Panc1 (cell line): ENCODE data around the gene DIAPH1.

Experiments used
- POLR2AphosphoS5 ChIP-seq: IDR thresholded peaks from 2 replicates; pipeline ENCODE4 v1.6.1; 2012; ENCODE audit warnings: mild to moderate bottlenecking, low read depth, low read length, moderate library complexity
- SIN3A ChIP-seq: IDR thresholded peaks from 2 replicates; pipeline ENCODE4 v1.6.1; 2012; ENCODE audit warnings: low read depth, mild to moderate bottlenecking, low read length, moderate library complexity, borderline replicate concordance; ENCODE audit not compliant: insufficient read depth
- TCF7L2 ChIP-seq: IDR thresholded peaks from 2 replicates; pipeline ENCODE4 v1.6.1; 2011; ENCODE audit warnings: mild to moderate bottlenecking, low read depth, low read length, inconsistent platforms
- TF ChIP-seq, protein P1 (sequence below): fragments of 450-650 bp; IDR thresholded peaks from 2 replicates; pipeline ENCODE4 v1.5.1; 2017; ENCODE audit warnings: mild to moderate bottlenecking
- TF ChIP-seq, protein P2 (sequence below), 2 experiments: IDR thresholded peaks; 2 replicates each; pipeline ENCODE4 v1.6.1; 2011 to 2012; ENCODE audit warnings: low read depth in 2 of 2, control low read depth in 1 of 2, low read length in 1 of 2, mild to moderate bottlenecking in 1 of 2, moderate library complexity in 1 of 2; ENCODE audit not compliant: insufficient read depth in 1 of 2

DNA sequence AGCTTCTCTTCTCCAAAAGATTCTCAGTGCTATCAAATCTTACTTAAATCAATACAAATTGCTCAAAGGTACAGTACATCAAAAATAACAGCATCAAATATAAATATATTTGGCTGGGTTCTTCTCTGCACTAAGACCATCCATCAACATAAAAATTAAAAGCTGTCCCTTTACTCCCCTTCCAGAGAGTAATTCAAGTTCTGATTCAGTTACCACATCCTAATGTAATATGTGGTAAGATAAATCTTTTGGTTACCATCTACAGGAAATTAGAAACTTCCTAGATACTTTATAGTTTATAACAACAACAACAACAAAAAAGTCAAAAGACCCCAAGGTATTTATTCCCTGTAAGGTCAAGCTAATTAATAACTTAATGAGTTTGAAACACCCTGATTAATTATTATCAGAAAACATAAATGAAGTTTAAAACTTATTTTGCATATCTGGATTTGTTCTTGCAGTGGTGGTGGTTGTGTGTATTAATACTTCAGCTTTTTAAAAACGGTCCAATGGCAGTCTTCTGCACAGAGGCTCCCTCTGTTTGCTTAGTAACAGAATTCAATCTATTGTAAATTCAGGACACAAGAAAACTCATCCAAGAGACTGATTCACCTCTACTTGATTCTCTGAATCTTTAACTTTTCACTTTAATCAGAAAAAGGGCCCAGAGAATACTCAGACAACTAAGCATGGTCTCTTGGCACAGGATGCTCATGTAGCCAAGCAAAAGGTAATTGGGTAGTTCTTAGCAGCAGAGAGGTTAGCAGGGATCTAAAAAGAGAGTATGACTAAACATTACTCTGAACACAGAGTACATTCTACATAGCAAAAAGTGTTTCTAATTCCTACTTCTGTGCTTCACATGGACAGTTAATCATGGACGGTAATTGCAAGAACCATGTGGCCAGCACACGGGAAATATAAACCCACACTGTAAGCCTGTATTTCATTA, 20.1 kb downstream of the DIAPH1 start:
- TF ChIP-seq, protein P1, sequence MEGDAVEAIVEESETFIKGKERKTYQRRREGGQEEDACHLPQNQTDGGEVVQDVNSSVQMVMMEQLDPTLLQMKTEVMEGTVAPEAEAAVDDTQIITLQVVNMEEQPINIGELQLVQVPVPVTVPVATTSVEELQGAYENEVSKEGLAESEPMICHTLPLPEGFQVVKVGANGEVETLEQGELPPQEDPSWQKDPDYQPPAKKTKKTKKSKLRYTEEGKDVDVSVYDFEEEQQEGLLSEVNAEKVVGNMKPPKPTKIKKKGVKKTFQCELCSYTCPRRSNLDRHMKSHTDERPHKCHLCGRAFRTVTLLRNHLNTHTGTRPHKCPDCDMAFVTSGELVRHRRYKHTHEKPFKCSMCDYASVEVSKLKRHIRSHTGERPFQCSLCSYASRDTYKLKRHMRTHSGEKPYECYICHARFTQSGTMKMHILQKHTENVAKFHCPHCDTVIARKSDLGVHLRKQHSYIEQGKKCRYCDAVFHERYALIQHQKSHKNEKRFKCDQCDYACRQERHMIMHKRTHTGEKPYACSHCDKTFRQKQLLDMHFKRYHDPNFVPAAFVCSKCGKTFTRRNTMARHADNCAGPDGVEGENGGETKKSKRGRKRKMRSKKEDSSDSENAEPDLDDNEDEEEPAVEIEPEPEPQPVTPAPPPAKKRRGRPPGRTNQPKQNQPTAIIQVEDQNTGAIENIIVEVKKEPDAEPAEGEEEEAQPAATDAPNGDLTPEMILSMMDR: no peak
- TF ChIP-seq POLR2AphosphoS5: no peak
- TF ChIP-seq, protein P2, sequence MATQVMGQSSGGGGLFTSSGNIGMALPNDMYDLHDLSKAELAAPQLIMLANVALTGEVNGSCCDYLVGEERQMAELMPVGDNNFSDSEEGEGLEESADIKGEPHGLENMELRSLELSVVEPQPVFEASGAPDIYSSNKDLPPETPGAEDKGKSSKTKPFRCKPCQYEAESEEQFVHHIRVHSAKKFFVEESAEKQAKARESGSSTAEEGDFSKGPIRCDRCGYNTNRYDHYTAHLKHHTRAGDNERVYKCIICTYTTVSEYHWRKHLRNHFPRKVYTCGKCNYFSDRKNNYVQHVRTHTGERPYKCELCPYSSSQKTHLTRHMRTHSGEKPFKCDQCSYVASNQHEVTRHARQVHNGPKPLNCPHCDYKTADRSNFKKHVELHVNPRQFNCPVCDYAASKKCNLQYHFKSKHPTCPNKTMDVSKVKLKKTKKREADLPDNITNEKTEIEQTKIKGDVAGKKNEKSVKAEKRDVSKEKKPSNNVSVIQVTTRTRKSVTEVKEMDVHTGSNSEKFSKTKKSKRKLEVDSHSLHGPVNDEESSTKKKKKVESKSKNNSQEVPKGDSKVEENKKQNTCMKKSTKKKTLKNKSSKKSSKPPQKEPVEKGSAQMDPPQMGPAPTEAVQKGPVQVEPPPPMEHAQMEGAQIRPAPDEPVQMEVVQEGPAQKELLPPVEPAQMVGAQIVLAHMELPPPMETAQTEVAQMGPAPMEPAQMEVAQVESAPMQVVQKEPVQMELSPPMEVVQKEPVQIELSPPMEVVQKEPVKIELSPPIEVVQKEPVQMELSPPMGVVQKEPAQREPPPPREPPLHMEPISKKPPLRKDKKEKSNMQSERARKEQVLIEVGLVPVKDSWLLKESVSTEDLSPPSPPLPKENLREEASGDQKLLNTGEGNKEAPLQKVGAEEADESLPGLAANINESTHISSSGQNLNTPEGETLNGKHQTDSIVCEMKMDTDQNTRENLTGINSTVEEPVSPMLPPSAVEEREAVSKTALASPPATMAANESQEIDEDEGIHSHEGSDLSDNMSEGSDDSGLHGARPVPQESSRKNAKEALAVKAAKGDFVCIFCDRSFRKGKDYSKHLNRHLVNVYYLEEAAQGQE (IDR thresholded peaks at IDR 0.05; ENCODE audit: insufficient read depth in 1 of 2, low read depth in 2 of 2, low read length in 1 of 2): no peak
- no peak for TF ChIP-seq SIN3A
- no peak for TF ChIP-seq TCF7L2
